Measurements from ENCODE around the gene STT3B.

DNA sequence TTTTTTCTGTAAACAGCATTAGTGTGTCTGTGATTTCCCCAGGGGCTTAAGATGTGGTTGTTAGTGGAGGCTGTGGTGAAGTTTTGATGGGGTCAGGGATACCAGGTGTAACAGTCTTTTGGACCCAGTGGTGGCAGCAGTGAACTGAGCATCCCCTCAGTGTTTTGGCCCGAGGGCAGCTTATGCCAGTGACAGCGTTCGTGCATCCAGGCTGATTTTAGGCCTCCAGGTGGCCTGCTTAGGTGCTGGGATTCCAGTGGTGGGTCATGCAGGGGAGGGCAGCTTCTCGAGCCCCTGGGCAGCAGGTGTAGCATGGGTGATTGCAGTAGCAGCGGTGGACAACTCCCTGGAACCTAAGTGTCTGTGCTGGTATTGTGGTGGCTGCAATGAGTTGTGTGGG is 29.2 kb downstream of the STT3B start:
- TF ChIP-seq YY1 (IDR thresholded peaks at IDR 0.05; ENCODE audit: insufficient read depth, insufficient read length) (no peak), ZNF274 (IDR thresholded peaks at IDR 0.05; ENCODE audit: low read depth, low read length) (no peak)

Data from NT2/D1 (cell line).